CD4-positive, alpha-beta memory T cell (primary cell): ENCODE data around the gene CNTN2. TPM values are rescaled to one million over a fixed set of nuclear protein-coding genes. Genes with fewer than 3 reads are reported as not detected.

Source experiments
- CTCF ChIA-PET: fragments of 350-600 bp; sonication (Branson Sonifier 250); formaldehyde crosslinking; loops from one replicate; lab custom pipeline; 2021; ENCODE audit warnings: inconsistent platforms; ENCODE audit not compliant: partially characterized antibody; lab: Charles Lee
- POLR2A ChIA-PET: fragments of 350-600 bp; sonication (Branson Sonifier 250); formaldehyde crosslinking; loops from one replicate; lab custom pipeline; 2021; ENCODE audit not compliant: partially characterized antibody; lab: Charles Lee
- DNase-seq, 5 donors: peaks; one replicate each; pipeline versions ENCODE4 v3.0.0 to v3.0.0-alpha.2; 2020 to 2022; ENCODE audit warnings: mixed read lengths in 1 of 5
- H3K27ac ChIP-seq: one replicate; pipeline ENCODE4 v1.7.0; 2013; ENCODE audit warnings: low read depth, low read length
- H3K27me3 ChIP-seq: 2 replicates; pipeline ENCODE4 v1.7.0; 2013; ENCODE audit warnings: mild to moderate bottlenecking, low read length, moderate library complexity; ENCODE audit not compliant: insufficient read depth
- H3K36me3 ChIP-seq: 2 replicates; pipeline ENCODE4 v1.7.0; 2013; ENCODE audit warnings: mild to moderate bottlenecking, low read length, moderate library complexity; ENCODE audit not compliant: insufficient read depth
- H3K4me1 ChIP-seq: 2 replicates; pipeline ENCODE4 v1.7.0; 2013; ENCODE audit warnings: mild to moderate bottlenecking, low read length, moderate library complexity; ENCODE audit not compliant: insufficient read depth
- H3K4me3 ChIP-seq, 2 donors: one replicate each; pipeline ENCODE4 v1.7.0; 2013; ENCODE audit warnings: low read length in 2 of 2, mild to moderate bottlenecking in 1 of 2
- H3K9me3 ChIP-seq, 2 donors: one replicate each; pipeline ENCODE4 v1.7.0; 2013; ENCODE audit warnings: low read length in 2 of 2, control low read depth in 1 of 2; ENCODE audit not compliant: control insufficient read depth in 1 of 2
- H3K27ac Mint-ChIP-seq, 7 donors: one replicate each; pipeline ENCODE4 v1.8.0; 2020 to 2021; ENCODE audit warnings: mixed read lengths in 7 of 7, mild to moderate bottlenecking in 6 of 7, inconsistent platforms in 3 of 7, moderate library complexity in 3 of 7
- H3K27me3 Mint-ChIP-seq, 2 donors: one replicate each; pipeline ENCODE4 v1.8.0; 2020 to 2021; ENCODE audit warnings: mixed read lengths in 2 of 2
- H3K36me3 Mint-ChIP-seq, 2 donors: one replicate each; pipeline ENCODE4 v1.8.0; 2020 to 2021; ENCODE audit warnings: mixed read lengths in 2 of 2, inconsistent platforms in 1 of 2, mild to moderate bottlenecking in 1 of 2
- H3K4me1 Mint-ChIP-seq, 4 donors: one replicate each; pipeline ENCODE4 v1.8.0; 2020 to 2021; ENCODE audit warnings: mixed read lengths in 4 of 4, mild to moderate bottlenecking in 1 of 4
- H3K4me3 Mint-ChIP-seq, 8 donors: one replicate each; pipeline ENCODE4 v1.8.0; 2020 to 2021; ENCODE audit warnings: mixed read lengths in 8 of 8, mild to moderate bottlenecking in 7 of 8, moderate library complexity in 6 of 8, inconsistent platforms in 3 of 8
- H3K9me3 Mint-ChIP-seq, 8 donors: one replicate each; pipeline ENCODE4 v1.8.0; 2020 to 2021; ENCODE audit warnings: mixed read lengths in 8 of 8, mild to moderate bottlenecking in 5 of 8, inconsistent platforms in 3 of 8, moderate library complexity in 1 of 8
- intact Hi-C: fragments of 100-400 bp; cut with micrococcal nuclease; formaldehyde crosslinking; loops from one replicate; pipeline ENCODE4 v1.15.1; 2023
- polyA plus RNA-seq, 2 donors: library from polyadenylated mRNA; unstranded; fragments of 300-500 nt; fragmentation: Illumina TruSeq; gene quantifications; one replicate each; pipeline ENCODE4 v1.2.3, GENCODE V29; 2021
- total RNA-seq, 2 experiments: library from RNA; stranded (reverse); gene quantifications; one replicate each; pipeline ENCODE4 v1.2.3, GENCODE V29; 2021

Gene CNTN2
- total RNA-seq (not detected), polyA plus RNA-seq (not detected)

GRCh38 chr1:205042911-205043806 lies at the start of gene CNTN2:
CNTN2 (plus strand) TSS chr1:205043212; CDS start chr1:205053186, 9,974 bp downstream.
- Mint-ChIP-seq H3K27ac (no peak within 1 kb of the TSS), H3K9me3 (no peaks in the 10 kb centered on the region), H3K4me1 (no peaks in the 10 kb centered on the region), H3K27me3 (peaks cover 19 to 50% of the 10 kb centered on the region in 2 donors), H3K4me3 (no peak within 1 kb of the TSS), H3K36me3 (no peaks in the 10 kb centered on the region)
- intact Hi-C loops, result no loop called here
- Histone ChIP-seq H3K27ac (no peak within 1 kb of the TSS), H3K4me3 (no peak within 1 kb of the TSS), H3K4me1 (no peaks in the 10 kb centered on the region), H3K9me3 (no peaks in the 10 kb centered on the region), H3K36me3 (no peaks in the 10 kb centered on the region), H3K27me3 (no peaks in the 10 kb centered on the region)
- POLR2A ChIA-PET, result no interaction called here
- CTCF ChIA-PET, result interaction anchor here (1.1 kb wide), 1 partner anchor 19 kb away, joined by 3 read pairs; no protein-coding TSS in a partner anchor
- DNase-seq, result no peak

- H3K4me1 Mint-ChIP-seq, result peaks cover 2 to 8% (median 6%) of the 10 kb centered on the region in 4 donors
- Histone ChIP-seq H3K9me3 (no peaks in the 10 kb centered on the region), H3K27me3 (no peaks in the 10 kb centered on the region), H3K27ac (no peak overlapping the region), H3K36me3 (no peaks in the 10 kb centered on the region), H3K4me3 (no peak overlapping the region), H3K4me1 (no peaks in the 10 kb centered on the region)
- intact Hi-C loops, result no loop called here
- CTCF ChIA-PET, result no interaction called here
- H3K27me3 Mint-ChIP-seq, result peaks cover 0 to 6% of the 10 kb centered on the region in 2 donors
- H3K9me3 Mint-ChIP-seq, result no peaks in the 10 kb centered on the region
- no peaks in the 10 kb centered on the region for H3K36me3 Mint-ChIP-seq
- no peak overlapping the region for H3K4me3 Mint-ChIP-seq
- POLR2A ChIA-PET, result no interaction called here
- no peak for DNase-seq
- no peak overlapping the region for H3K27ac Mint-ChIP-seq
These were observed 48.7 kb upstream of the CNTN2 start for GRCh38 chr1:204994086-204994862.

GRCh38 chr1:204996981-204997380 lies 46.0 kb upstream of the CNTN2 start:
- Mint-ChIP-seq H3K4me1 (peaks cover 2 to 8% (median 6%) of the 10 kb centered on the region in 4 donors), H3K27me3 (peaks cover 0 to 2% of the 10 kb centered on the region in 2 donors), H3K36me3 (no peaks in the 10 kb centered on the region), H3K27ac (no peak overlapping the region), H3K9me3 (no peaks in the 10 kb centered on the region), H3K4me3 (no peak overlapping the region)
- H3K36me3 ChIP-seq, result no peaks in the 10 kb centered on the region
- intact Hi-C loops, result no loop called here
- no peaks in the 10 kb centered on the region for H3K4me1 ChIP-seq
- CTCF ChIA-PET, result interaction anchor here (1.8 kb wide), 1 partner anchor 65 kb away, joined by 3 read pairs; no protein-coding TSS in a partner anchor
- POLR2A ChIA-PET, result no interaction called here
- H3K4me3 ChIP-seq, result no peak overlapping the region
- H3K9me3 ChIP-seq, result no peaks in the 10 kb centered on the region
- no peak for DNase-seq
- no peaks in the 10 kb centered on the region for H3K27me3 ChIP-seq
- no peak overlapping the region for H3K27ac ChIP-seq

- intact Hi-C loops, result no loop called here
- H3K27ac ChIP-seq, result no peak overlapping the region
- no peaks in the 10 kb centered on the region for H3K4me1 ChIP-seq
- Mint-ChIP-seq H3K27ac (no peak overlapping the region), H3K27me3 (peaks cover 1 to 4% of the 10 kb centered on the region in 2 donors), H3K4me1 (peaks cover 0 to 4% (median under 1%) of the 10 kb centered on the region in 4 donors), H3K9me3 (no peaks in the 10 kb centered on the region), H3K36me3 (no peaks in the 10 kb centered on the region), H3K4me3 (no peak overlapping the region)
- ChIA-PET POLR2A (no interaction called here), CTCF (interaction anchor here (1.8 kb wide), 1 partner anchor 64 kb away, joined by 3 read pairs; no protein-coding TSS in a partner anchor)
- no peak overlapping the region for H3K4me3 ChIP-seq
- DNase-seq, result no peak
- H3K27me3 ChIP-seq, result no peaks in the 10 kb centered on the region
- no peaks in the 10 kb centered on the region for H3K9me3 ChIP-seq
- H3K36me3 ChIP-seq, result no peaks in the 10 kb centered on the region
These were observed 45.2 kb upstream of the CNTN2 start for GRCh38 chr1:204997591-204998355.

- CTCF ChIA-PET, result no interaction called here
- Histone ChIP-seq H3K27me3 (no peaks in the 10 kb centered on the region), H3K36me3 (no peaks in the 10 kb centered on the region), H3K27ac (no peak overlapping the region), H3K4me1 (no peaks in the 10 kb centered on the region), H3K9me3 (no peaks in the 10 kb centered on the region), H3K4me3 (no peak overlapping the region)
- POLR2A ChIA-PET, result no interaction called here
- Mint-ChIP-seq H3K9me3 (no peaks in the 10 kb centered on the region), H3K4me3 (no peak overlapping the region), H3K27ac (no peak overlapping the region), H3K36me3 (no peaks in the 10 kb centered on the region), H3K4me1 (no peaks in the 10 kb centered on the region), H3K27me3 (peaks cover 4 to 9% of the 10 kb centered on the region in 2 donors)
- DNase-seq, result no peak
- intact Hi-C loops, result no loop called here
These were observed 41.9 kb upstream of the CNTN2 start for GRCh38 chr1:205001162-205001561.

GRCh38 chr1:205002705-205003104 lies 40.3 kb upstream of the CNTN2 start:
- H3K4me1 Mint-ChIP-seq, result no peaks in the 10 kb centered on the region
- no peaks in the 10 kb centered on the region for H3K36me3 Mint-ChIP-seq
- H3K4me3 ChIP-seq, result no peak overlapping the region
- POLR2A ChIA-PET, result no interaction called here
- CTCF ChIA-PET, result interaction anchor here (1.4 kb wide), 1 partner anchor 12 kb away, joined by 4 read pairs; no protein-coding TSS in a partner anchor
- H3K27me3 ChIP-seq, result no peaks in the 10 kb centered on the region
- no peak overlapping the region for H3K27ac Mint-ChIP-seq
- DNase-seq, result no peak
- H3K4me1 ChIP-seq, result no peaks in the 10 kb centered on the region
- intact Hi-C loops, result no loop called here
- no peak overlapping the region for H3K4me3 Mint-ChIP-seq
- H3K27ac ChIP-seq, result no peak overlapping the region
- H3K9me3 Mint-ChIP-seq, result no peaks in the 10 kb centered on the region
- no peaks in the 10 kb centered on the region for H3K36me3 ChIP-seq
- H3K9me3 ChIP-seq, result no peaks in the 10 kb centered on the region
- peaks cover 6 to 11% of the 10 kb centered on the region in 2 donors for H3K27me3 Mint-ChIP-seq
